ENCODE measurements around the gene TUBE1.

Gene TUBE1

DNA sequence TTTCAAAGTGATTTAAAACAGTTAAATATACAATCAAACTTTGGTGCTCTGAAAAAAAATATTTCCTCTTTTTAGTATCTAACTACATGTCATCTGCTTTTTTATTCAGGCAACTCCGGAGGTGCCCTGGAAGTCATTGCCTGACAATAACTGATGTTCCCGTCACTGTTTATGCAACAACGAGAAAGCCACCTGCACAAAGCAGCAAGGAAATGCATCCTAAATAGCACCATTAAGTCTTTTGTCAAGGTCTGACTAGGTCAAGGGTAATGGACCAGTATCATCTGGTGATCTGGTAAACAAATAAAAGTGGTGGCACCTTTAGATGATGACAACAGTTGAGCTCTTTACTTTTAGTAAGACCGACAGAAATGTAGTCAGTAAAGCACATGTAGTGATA, 13.3 kb upstream of the TUBE1 start:
- Histone ChIP-seq H3K27me3 (ENCODE audit: insufficient read depth, insufficient read length) (no peaks in the 10 kb centered on the region), H3K9ac (ENCODE audit: insufficient read length, low read depth) (no peak overlapping the region), H3K4me1 (ENCODE audit: insufficient read depth, insufficient read length) (no peaks in the 10 kb centered on the region), H3K4me3 (ENCODE audit: insufficient read length, low read depth) (no peak overlapping the region), H3K36me3 (ENCODE audit: insufficient read depth, insufficient read length, low read length) (no peaks in the 10 kb centered on the region), H3K9me3 (ENCODE audit: insufficient read depth, low read length) (no peaks in the 10 kb centered on the region)
- TF ChIP-seq ZNF274 (IDR thresholded peaks at IDR 0.05; ENCODE audit: low read depth, low read length) = no peak
- TF ChIP-seq YY1 (IDR thresholded peaks at IDR 0.05; ENCODE audit: insufficient read depth, insufficient read length) = no peak
- TF ChIP-seq SUZ12 (IDR thresholded peaks at IDR 0.05; ENCODE audit: extremely low read depth, insufficient read depth, insufficient read length) = no peak
- peak; percentile 36 for DNase-seq (ENCODE audit: low read depth, low spot score)

DNA sequence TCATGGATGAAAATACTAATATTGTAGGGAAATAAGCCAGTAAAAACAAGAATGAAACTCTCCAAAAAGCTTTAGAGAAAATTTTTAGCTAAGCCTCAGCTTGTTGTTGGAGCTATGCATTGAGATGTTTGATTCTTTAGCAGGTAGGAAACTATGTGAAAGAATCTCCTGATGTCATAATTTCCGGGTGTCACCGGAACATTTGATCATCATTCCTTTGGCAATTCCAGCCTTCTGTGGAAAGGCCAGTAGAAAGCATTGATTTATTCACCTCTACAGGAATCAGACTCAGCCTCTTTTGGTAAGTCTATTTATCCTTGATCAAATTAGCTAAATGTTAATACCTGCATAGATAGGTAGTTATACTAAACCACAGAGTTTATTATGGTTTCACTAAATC, 9.6 kb upstream of the TUBE1 start:
- no peak overlapping the region for H3K9ac ChIP-seq (ENCODE audit: insufficient read length, low read depth)
- H3K9me3 ChIP-seq (ENCODE audit: insufficient read depth, low read length) = no peaks in the 10 kb centered on the region
- H3K4me3 ChIP-seq (ENCODE audit: insufficient read length, low read depth) = no peak overlapping the region
- DNase-seq (ENCODE audit: low read depth, low spot score) = no peak
- no peak for TF ChIP-seq YY1 (IDR thresholded peaks at IDR 0.05; ENCODE audit: insufficient read depth, insufficient read length)
- TF ChIP-seq SUZ12 (IDR thresholded peaks at IDR 0.05; ENCODE audit: extremely low read depth, insufficient read depth, insufficient read length) = no peak
- no peak for TF ChIP-seq ZNF274 (IDR thresholded peaks at IDR 0.05; ENCODE audit: low read depth, low read length)
- no peaks in the 10 kb centered on the region for H3K36me3 ChIP-seq (ENCODE audit: insufficient read depth, insufficient read length, low read length)
- no peaks in the 10 kb centered on the region for H3K27me3 ChIP-seq (ENCODE audit: insufficient read depth, insufficient read length)
- H3K4me1 ChIP-seq (ENCODE audit: insufficient read depth, insufficient read length) = no peaks in the 10 kb centered on the region

DNA sequence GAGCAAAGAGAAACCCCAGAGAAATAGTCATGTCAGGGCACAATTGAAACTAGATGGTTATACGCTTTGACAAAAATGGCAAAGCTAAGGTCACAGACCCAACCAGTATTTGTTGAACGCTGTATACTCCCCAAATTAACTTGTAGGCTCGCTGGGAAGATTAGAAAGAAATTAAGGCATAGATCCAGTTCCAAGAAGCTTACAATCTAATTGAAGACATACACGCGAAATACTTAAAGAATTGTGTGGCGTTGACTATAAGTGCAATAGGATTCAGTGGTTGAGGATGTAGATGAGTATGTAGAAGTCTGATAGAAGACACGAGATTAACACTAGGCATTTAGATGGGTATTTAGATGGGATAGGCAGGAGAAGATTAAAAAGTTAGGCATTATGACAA, 634 bp upstream of the TUBE1 start:
- no peak for DNase-seq (ENCODE audit: low read depth, low spot score)
- H3K9me3 ChIP-seq (ENCODE audit: insufficient read depth, low read length) = no peaks in the 10 kb centered on the region
- no peaks in the 10 kb centered on the region for H3K4me1 ChIP-seq (ENCODE audit: insufficient read depth, insufficient read length)
- peak overlapping the region; percentile 8 for H3K9ac ChIP-seq (ENCODE audit: insufficient read length, low read depth)
- no peaks in the 10 kb centered on the region for H3K27me3 ChIP-seq (ENCODE audit: insufficient read depth, insufficient read length)
- TF ChIP-seq SUZ12 (IDR thresholded peaks at IDR 0.05; ENCODE audit: extremely low read depth, insufficient read depth, insufficient read length) (no peak), YY1 (IDR thresholded peaks at IDR 0.05; ENCODE audit: insufficient read depth, insufficient read length) (no peak), ZNF274 (IDR thresholded peaks at IDR 0.05; ENCODE audit: low read depth, low read length) (no peak)
- H3K4me3 ChIP-seq (ENCODE audit: insufficient read length, low read depth) = peak overlapping the region; percentile 82
- H3K36me3 ChIP-seq (ENCODE audit: insufficient read depth, insufficient read length, low read length) = peaks cover 12% of the 10 kb centered on the region

DNA sequence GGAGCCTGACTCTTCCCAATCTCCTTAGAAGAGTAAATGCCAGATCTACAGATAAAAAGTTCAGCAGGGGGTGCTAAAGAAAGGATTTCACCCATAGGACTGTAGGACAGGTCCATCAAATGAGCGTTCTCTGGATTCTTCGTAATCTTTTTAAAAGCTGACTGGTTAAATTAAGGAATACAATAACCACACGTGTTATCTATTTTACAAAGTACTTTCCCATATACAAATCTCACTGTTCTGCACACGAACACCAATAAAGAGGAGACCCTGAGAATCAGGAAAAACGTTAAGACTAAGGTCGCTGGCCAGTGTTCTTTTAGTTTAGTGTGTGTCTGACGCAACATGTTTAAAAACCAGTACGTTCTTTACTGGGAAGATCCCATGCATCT, 542 bp downstream of the TUBE1 start:
- H3K4me1 ChIP-seq (ENCODE audit: insufficient read depth, insufficient read length) = no peaks in the 10 kb centered on the region
- TF ChIP-seq SUZ12 (IDR thresholded peaks at IDR 0.05; ENCODE audit: extremely low read depth, insufficient read depth, insufficient read length) = no peak
- TF ChIP-seq ZNF274 (IDR thresholded peaks at IDR 0.05; ENCODE audit: low read depth, low read length) = no peak
- no peak for TF ChIP-seq YY1 (IDR thresholded peaks at IDR 0.05; ENCODE audit: insufficient read depth, insufficient read length)
- no peak for DNase-seq (ENCODE audit: low read depth, low spot score)
- H3K36me3 ChIP-seq (ENCODE audit: insufficient read depth, insufficient read length, low read length) = peaks cover 12% of the 10 kb centered on the region
- H3K27me3 ChIP-seq (ENCODE audit: insufficient read depth, insufficient read length) = no peaks in the 10 kb centered on the region
- H3K9me3 ChIP-seq (ENCODE audit: insufficient read depth, low read length) = no peaks in the 10 kb centered on the region
- H3K9ac ChIP-seq (ENCODE audit: insufficient read length, low read depth) = peak overlapping the region; percentile 82
- H3K4me3 ChIP-seq (ENCODE audit: insufficient read length, low read depth) = peak overlapping the region; percentile 82

DNA sequence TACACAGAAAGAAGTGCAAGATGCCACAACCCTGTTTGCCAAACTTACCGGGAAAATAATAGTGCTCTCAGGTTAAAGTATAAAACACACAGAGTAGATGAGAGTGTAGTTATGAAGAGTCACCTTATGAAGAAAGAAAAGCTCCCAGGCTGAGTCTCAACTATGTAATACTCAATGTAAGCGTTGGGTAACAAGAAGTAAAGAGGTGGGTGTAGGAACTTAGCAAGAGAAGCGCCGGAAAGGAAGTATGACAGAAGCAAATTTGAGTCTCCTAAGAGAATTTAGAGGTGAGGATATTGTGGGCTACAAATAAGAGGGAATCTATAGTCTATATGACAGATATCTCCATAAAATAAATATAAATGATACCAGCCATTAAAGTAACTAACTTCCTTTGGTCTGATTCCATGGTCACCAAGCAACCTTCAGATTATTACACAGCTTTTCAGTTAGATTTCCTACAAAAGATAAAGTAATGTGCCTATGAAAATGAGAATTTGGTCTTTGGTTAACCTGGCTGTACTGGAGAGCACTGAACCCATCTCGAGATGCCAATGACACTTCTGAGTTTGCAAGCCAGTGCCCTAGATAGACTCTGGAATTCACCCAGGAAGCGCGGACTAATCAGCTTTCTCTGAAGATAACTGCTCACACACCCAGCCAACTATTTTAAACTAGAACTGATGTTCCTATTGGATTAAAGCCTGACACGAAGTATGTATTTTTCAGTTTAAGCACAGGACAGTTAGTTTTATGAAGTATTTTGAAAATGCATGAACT, 1.8 kb downstream of the TUBE1 start:
- H3K4me3 ChIP-seq (ENCODE audit: insufficient read length, low read depth) = no peak overlapping the region
- H3K27me3 ChIP-seq (ENCODE audit: insufficient read depth, insufficient read length) = no peaks in the 10 kb centered on the region
- TF ChIP-seq SUZ12 (IDR thresholded peaks at IDR 0.05; ENCODE audit: extremely low read depth, insufficient read depth, insufficient read length) (no peak), YY1 (IDR thresholded peaks at IDR 0.05; ENCODE audit: insufficient read depth, insufficient read length) (no peak), ZNF274 (IDR thresholded peaks at IDR 0.05; ENCODE audit: low read depth, low read length) (no peak)
- no peak overlapping the region for H3K9ac ChIP-seq (ENCODE audit: insufficient read length, low read depth)
- H3K36me3 ChIP-seq (ENCODE audit: insufficient read depth, insufficient read length, low read length) = peaks cover 13% of the 10 kb centered on the region
- no peaks in the 10 kb centered on the region for H3K9me3 ChIP-seq (ENCODE audit: insufficient read depth, low read length)
- H3K4me1 ChIP-seq (ENCODE audit: insufficient read depth, insufficient read length) = no peaks in the 10 kb centered on the region
- no peak for DNase-seq (ENCODE audit: low read depth, low spot score)

DNA sequence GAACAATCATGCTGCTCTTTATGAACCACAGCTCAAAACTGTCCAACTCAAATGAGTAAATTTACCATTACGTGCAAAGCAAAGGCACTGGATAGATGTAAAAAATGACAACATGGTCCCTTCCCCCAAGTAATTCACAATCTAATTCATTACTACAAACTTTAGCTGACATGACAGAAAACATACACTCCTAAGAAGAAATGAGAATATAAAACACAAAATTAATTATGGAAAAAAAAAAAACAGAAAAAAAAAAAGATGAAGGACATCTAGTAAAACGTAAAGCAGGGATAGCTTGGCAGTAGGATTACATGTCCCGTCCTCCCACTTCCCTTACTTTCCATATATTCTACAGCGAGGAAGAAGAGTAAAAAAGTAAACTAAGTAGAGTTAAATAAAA, 5.7 kb downstream of the TUBE1 start:
- TF ChIP-seq ZNF274 (IDR thresholded peaks at IDR 0.05; ENCODE audit: low read depth, low read length) = no peak
- no peak for TF ChIP-seq YY1 (IDR thresholded peaks at IDR 0.05; ENCODE audit: insufficient read depth, insufficient read length)
- TF ChIP-seq SUZ12 (IDR thresholded peaks at IDR 0.05; ENCODE audit: extremely low read depth, insufficient read depth, insufficient read length) = no peak
- no peak overlapping the region for H3K4me3 ChIP-seq (ENCODE audit: insufficient read length, low read depth)
- H3K36me3 ChIP-seq (ENCODE audit: insufficient read depth, insufficient read length, low read length) = peaks cover 21% of the 10 kb centered on the region
- no peaks in the 10 kb centered on the region for H3K27me3 ChIP-seq (ENCODE audit: insufficient read depth, insufficient read length)
- no peaks in the 10 kb centered on the region for H3K9me3 ChIP-seq (ENCODE audit: insufficient read depth, low read length)
- DNase-seq (ENCODE audit: low read depth, low spot score) = no peak
- no peaks in the 10 kb centered on the region for H3K4me1 ChIP-seq (ENCODE audit: insufficient read depth, insufficient read length)
- H3K9ac ChIP-seq (ENCODE audit: insufficient read length, low read depth) = no peak overlapping the region

DNA sequence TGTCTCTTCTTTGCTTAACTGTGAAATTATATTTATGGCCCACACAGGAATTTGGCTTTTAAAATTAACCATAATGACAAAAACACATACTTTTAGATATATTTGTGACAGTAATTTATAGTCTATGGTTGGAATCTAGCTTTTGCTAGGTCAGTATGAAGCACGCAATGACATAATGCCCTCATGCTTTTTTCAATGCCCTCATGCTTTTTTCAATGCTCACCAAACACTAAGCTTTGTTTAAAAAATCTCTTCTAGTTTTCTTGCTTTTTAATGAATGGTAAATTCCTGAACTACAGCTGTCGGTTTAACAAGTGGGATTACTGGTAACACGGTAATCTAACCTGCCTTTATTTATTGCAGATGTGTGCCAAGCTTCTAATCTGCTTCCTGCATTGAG, 20.7 kb downstream of the TUBE1 start:
- Histone ChIP-seq H3K4me3 (ENCODE audit: insufficient read length, low read depth) (no peak overlapping the region), H3K36me3 (ENCODE audit: insufficient read depth, insufficient read length, low read length) (peaks cover 12% of the 10 kb centered on the region)
- no peak for DNase-seq (ENCODE audit: low read depth, low spot score)

More for the DNA sequence above, 20.7 kb downstream of the TUBE1 start:
- TF ChIP-seq SUZ12 (IDR thresholded peaks at IDR 0.05; ENCODE audit: extremely low read depth, insufficient read depth, insufficient read length) (no peak), YY1 (IDR thresholded peaks at IDR 0.05; ENCODE audit: insufficient read depth, insufficient read length) (no peak), ZNF274 (IDR thresholded peaks at IDR 0.05; ENCODE audit: low read depth, low read length) (no peak)
- no peak overlapping the region for H3K9ac ChIP-seq (ENCODE audit: insufficient read length, low read depth)
- H3K27me3 ChIP-seq (ENCODE audit: insufficient read depth, insufficient read length) = no peaks in the 10 kb centered on the region
- no peaks in the 10 kb centered on the region for H3K9me3 ChIP-seq (ENCODE audit: insufficient read depth, low read length)
- no peaks in the 10 kb centered on the region for H3K4me1 ChIP-seq (ENCODE audit: insufficient read depth, insufficient read length)
